ENCODE data around the gene F2RL3. TPM values are rescaled to one million over a fixed set of nuclear protein-coding genes. Genes with fewer than 3 reads are reported as not detected.

The F2RL3 gene
- total and polyA plus RNA-seq, 9 of the 15 experiments (the other 6 are each of a cell fraction or from before 2014, with no cell fraction given): 1.4 to 27.6 (median 11.9) TPM

GRCh38 chr19:16892436-16892835 lies 3.6 kb downstream of the F2RL3 start (continued):
- TF ChIP-seq NR2C2 (CRISPR knock-in tag; IDR thresholded peaks at IDR 0.05) (no peak), NR2C2 (tag; IDR thresholded peaks at IDR 0.05) (0 out of 2 replicates have a peak, but pooled peaks have one; percentile 5), TEAD1 (CRISPR knock-in tag; IDR thresholded peaks at IDR 0.05) (no peak), SP1 (CRISPR knock-in tag; IDR thresholded peaks at IDR 0.05) (0 out of 2 replicates have a peak, but pooled peaks have one; percentile 29), POLR2B (IDR thresholded peaks at IDR 0.05; ENCODE audit: low read depth, partially characterized antibody) (peak; percentile 41), CHD7 (IDR thresholded peaks at IDR 0.05; ENCODE audit: low read depth, low read length) (peak; percentile 49), MECOM (CRISPR knock-in tag; IDR thresholded peaks at IDR 0.05) (no peak), MAZ (CRISPR knock-in tag; conservative IDR thresholded peaks at IDR 0.05 in 1 of 2, IDR thresholded peaks at IDR 0.05 in 1 of 2) (peak in 1 of 2 experiments; percentile 26; a peak in 1 of 4 replicates), ETV5 (CRISPR knock-in tag; IDR thresholded peaks at IDR 0.05; ENCODE audit: low read depth) (no peak)
